ENCODE results near the gene ASH1L.
A peak's percentile ranks its signal among the peaks of the same experiment; 100 is the strongest.
"Not testable (repeated sequence)": the region's sequence is repeated elsewhere in the genome, so short reads cannot be mapped to it uniquely, and the experiment has no call there.

Gene ASH1L

DNA sequence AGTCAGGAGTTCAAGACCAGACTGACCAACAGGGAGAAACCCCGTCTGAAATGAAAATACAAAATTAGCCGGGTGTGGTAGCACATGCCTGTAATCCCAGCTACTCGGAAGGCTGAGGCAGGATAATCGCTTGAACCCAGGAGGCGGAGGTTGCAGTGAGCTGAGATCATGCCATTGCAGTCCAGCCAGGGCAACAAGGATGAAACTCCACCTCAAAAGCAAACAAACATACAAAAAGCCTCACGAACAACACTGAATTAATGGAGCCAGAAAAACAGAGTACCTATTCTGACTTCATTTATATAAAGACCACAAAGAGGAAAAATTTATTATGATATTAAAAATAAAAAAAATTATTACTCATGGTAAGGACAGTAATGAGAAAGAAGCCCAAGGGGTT, 75.7 kb downstream of the ASH1L start:
- not testable (repeated sequence) for DNase-seq

GRCh38 chr1:155485945-155486344, 76.7 kb downstream of the ASH1L start:
- peak; percentile 74 for DNase-seq

- peak; percentile 34 for DNase-seq
Observed at GRCh38 chr1:155485222-155485621, 77.4 kb downstream of the ASH1L start.

DNA sequence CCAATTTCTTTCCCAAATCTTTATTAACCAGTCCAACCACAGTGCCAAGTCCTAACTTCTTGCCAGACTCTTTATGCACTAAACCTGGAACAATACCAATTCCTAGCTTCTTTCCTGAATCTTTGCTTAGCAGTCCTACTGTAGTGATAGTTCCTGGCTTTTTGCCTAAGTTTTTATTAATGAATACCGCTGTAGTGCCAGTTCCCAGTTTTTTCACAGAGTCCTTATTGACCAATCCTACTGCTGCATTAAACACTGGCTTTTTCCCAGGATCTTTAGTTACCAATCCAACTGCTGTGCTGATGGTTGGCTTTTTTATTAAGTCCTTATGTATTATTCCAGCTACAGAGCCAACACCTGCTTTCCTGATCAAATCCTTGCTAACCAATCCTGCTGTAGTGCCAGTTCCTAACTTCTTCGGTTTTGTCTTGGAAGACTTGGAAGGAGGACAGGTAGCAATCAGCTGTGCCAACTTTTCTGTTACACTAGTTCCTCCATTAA, 80.8 kb downstream of the ASH1L start:
- DNase-seq: no peak

- no peak for DNase-seq
Observed at GRCh38 chr1:155479205-155479604, 83.4 kb downstream of the ASH1L start.

- no peak for DNase-seq
Observed at GRCh38 chr1:155478270-155478852, 84.2 kb downstream of the ASH1L start.

DNA sequence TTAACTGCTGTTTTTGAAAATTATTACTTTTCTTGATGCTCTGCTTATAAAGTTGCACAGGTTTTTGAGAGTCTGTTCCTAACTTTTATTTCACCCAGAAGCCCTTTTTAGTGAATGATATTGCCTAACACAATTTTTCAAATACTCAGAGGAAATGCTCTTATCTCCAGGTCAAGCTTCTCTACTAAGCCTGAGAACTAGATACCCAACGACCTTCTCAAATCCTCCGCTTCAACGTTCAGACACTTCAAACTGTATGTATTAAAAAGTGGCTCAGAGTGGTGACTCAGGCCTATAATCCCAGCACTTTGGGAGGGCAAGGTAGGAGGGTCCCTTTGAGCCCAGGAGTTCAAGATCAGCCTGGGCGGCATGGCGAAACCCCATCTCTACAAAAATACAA, 88.5 kb downstream of the ASH1L start:
- no peak for DNase-seq

DNA sequence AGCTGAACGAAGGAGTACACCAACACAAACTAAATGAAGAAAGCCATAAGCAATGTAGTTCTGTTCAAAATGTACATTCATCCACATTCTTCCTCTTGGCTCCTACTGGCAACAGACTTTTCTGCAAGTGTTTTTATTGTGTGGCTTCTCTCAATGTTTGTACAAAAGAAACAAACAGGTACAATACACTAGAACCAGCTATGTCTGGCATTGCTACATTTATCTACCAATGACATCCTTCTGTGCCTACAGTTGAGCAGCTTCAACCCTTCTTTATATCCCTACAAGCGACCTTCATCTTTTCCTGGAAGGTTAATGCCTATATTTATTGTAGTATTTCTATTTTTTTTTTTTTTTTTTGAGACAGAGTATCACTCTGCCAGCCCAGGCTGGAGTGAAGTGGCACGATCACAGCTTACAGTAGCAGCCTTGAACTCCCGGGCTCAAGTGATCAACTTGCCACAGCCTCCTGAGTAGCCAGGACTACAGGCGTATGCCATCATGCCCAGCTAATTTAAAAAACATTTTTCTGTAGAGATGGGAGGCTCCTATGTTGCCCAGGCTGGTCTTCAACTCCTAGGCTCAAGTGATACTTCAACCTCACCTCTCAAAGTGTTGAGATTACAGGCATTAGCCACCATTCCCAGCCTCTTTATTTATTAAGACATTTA, 89.3 kb downstream of the ASH1L start:
- DNase-seq: no peak

- DNase-seq: no peak
Observed at GRCh38 chr1:155472491-155473083, 90.0 kb downstream of the ASH1L start.

DNA sequence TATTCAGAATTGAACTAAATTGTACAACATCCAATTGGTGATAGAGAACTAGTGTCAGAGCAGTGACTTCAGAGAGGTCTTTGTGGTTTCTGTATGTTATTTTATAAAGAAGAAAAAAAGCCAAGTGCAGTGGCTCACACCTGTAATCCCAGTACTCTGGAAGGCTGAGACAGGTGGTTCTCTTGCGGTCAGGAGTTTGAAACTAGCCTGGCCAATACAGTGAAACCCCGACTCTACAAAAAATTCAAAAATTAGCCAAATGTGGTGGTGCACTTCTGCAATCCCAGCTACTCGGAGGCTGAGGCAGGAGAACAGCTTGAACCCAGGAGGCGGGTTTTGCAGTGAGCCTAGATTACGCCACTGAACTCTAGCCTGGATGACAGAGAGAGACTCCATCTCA, 90.7 kb downstream of the ASH1L start:
- DNase-seq: peak; percentile 63

DNA sequence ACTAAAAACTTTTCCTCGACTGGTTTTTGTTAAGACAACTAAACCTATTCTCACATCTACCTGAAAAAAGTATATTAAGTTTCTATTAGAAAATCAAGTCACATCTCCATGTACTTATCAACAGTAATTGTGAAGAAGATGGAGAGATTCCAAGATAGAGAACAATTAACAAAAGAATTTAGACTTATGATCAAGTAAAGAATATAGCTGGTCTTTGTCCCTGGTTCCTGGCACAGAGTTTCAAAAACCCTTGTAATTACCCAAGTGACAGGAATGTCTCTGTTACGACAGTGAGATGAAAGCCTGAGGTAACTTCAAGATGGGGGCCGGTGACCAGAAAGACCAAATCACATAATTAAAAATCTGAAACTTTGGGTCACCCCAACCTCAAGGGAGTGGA, 91.6 kb downstream of the ASH1L start:
- DNase-seq: no peak

DNA sequence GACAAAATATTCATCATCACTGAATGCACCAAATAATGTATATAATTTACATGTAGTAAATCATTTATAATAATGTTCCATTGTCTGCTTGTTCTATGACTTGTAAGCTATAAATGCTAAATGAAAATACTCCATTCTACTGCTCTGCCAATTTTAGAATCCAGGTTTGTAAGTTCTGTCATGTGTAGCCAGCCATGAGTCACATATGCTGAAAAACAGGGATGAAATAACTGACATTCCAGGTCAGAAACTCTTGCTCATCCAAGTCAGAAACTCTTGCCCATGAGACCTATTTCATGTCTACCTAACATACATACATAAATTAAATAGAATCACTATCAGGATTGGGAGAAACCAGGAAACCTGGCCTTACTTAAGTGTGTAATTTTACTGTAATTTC, 95.6 kb downstream of the ASH1L start:
- no peak for DNase-seq

- DNase-seq: no peak
Observed at GRCh38 chr1:155466617-155466972, 96.0 kb downstream of the ASH1L start.

DNA sequence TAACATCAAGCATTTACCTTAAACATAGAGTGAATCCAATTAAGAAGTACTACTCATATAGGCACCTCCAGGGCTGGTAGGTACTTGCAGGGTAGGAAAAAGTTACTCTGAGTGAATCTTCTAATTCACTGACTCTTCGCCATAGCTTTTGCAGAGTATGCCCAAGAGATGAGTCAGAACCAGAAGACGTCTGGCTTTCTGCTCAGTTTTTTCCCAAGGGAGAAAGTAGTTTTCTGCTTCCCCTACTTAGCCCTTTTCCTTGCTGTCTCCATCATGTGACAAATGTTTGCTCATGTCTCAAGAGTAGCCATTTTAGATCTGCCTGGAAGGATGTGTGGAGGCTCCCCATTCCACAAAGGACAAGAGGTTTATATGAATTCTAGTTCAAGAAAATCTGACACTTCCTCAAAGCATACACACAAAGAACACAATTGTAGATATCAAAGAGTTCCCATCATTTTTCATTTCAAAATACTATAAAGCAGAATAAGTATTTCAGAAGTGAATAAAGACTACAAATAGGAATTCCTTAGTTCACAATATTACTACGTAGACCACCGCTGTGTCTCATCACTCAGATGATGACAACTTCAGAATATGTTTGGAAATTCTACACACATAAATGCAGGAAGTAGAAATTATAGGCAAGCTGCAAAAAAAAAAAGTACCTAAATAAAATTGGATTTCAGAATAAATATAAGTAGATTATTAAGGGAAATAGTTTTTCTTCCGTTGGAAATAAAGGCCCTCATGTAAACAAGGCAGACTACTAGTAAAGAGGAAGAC, 98.5 kb downstream of the ASH1L start:
- no peak for DNase-seq

DNA sequence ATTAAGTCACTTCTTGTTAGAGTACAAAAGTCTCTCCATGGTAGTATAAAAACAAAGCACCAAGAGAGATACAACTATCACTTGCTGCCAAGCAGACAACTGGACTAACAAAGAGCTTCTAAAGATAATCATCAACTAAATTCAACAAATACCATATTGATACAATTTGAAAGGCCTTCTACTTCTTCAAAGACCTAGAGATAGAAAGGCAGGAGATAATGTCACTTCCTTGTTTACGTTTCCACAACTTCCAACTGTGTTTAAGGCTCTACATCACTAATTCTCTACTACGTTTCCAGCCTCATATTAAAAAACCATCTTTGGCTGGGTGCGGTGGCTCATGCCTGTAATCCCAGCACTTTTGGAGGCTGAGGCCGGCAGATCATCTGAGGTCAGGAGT, 104.5 kb downstream of the ASH1L start:
- no peak for DNase-seq

DNA sequence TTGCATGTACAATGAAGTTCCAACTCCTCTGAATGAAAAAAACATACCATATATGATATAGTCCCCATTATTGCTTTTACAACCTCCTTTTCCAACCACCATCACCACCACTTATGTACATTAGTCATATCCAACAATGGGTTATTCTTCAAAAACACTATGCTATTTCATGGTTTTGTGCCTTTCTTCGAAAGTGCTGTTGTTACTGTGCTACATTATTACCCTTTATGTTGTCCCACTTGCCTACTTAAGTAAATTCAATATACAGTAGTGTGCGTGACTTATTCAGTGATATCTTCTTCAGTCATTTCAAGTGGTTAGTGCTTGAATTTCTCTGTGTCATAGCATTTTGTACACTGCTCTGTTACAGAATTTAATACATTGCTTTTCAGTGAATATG, 105.3 kb downstream of the ASH1L start:
- no peak for DNase-seq

DNA sequence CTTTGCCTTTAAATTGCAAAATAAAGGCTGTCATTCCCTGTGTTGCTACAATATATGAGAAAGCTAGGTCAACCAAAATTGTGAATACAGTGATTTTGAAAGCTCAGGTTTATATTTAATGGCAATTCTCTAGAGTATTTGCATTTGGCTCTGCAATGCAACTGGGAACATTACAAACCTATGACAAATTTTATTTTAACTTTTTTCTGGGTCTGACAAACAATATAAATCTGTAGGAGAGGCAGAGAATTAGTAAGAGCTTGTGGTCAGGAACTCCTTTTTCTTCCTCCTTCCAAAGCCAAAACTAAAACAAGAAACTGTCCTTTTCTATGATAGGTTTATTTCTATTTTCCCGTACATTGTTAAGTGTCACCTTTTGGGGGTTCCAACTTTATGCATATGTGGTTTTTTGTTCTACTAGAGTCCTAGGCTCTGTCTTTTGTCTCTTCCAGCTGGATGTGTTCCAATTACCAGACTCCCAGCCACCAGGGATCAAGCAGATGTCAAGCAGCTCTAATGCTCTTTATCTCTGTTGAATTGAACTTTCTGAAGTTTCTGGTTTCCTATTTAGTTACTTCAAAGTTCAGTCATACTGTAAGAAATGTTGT, 106.9 kb downstream of the ASH1L start:
- no peak for DNase-seq

GRCh38 chr1:155454096-155454495, 108.5 kb downstream of the ASH1L start:
- no peak for DNase-seq

- DNase-seq: no peak
Observed at GRCh38 chr1:155453141-155453540, 109.5 kb downstream of the ASH1L start.

GRCh38 chr1:155451199-155451598, 111.4 kb downstream of the ASH1L start:
- no peak for DNase-seq

DNA sequence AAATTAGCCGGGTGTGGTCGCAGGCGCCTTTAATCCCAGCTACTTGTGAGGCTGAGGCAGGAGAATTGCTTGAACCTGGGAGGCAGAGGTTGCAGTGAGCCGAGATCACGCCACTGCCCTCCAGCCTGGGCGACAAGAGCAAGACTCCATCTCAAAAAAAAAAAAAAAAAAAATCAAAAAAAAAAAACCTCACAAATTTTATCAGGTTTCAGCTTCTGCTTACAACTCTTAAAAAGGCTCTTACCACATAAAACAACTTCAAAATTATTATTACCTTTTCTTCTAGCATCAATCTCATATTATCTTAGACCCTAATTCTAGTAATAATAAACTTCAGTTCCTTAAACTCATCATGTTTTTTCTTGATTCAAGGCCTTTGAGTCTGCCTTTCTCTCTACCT, 120.2 kb downstream of the ASH1L start:
- not testable (repeated sequence) for DNase-seq

GRCh38 chr1:155437405-155437804, 125.2 kb downstream of the ASH1L start:
- DNase-seq: no peak

- DNase-seq: not testable (repeated sequence)
Observed at GRCh38 chr1:155433831-155434389, 128.7 kb downstream of the ASH1L start.
